ENCODE results near the gene POMP. TPM values are rescaled to one million over a fixed set of nuclear protein-coding genes. Genes with fewer than 3 reads are reported as not detected.
"Not testable (repeated sequence)": the region's sequence is repeated elsewhere in the genome, so short reads cannot be mapped to it uniquely, and the experiment has no call there.

The POMP gene
- total RNA-seq, 4 donors from 2014 or later = 3.8 to 39.5 (median 23.7) TPM

- Histone ChIP-seq H3K27me3 (no peaks in the 10 kb centered on the region), H3K4me1 (no peaks in the 10 kb centered on the region), H3K36me3 (no peaks in the 10 kb centered on the region), H3K9me3 (no peaks in the 10 kb centered on the region), H3K4me3 (no peak overlapping the region), H3K27ac (no peak overlapping the region)
- no peak for DNase-seq
- intact Hi-C loops (cut with DNase I; ENCODE audit: low total_unique reads) = no loop called here
- TF ChIP-seq POLR2A (IDR thresholded peaks at IDR 0.05) (no peak), CTCF (IDR thresholded peaks at IDR 0.05) (no peak)
Measured at GRCh38 chr13:28666897-28667488, 8.1 kb downstream of the POMP start.

GRCh38 chr13:28671126-28671792 lies 12.3 kb downstream of the POMP start:
- DNase-seq = no peak
- H3K27me3 ChIP-seq = no peaks in the 10 kb centered on the region
- TF ChIP-seq POLR2A (IDR thresholded peaks at IDR 0.05) = no peak
- TF ChIP-seq CTCF (IDR thresholded peaks at IDR 0.05) = no peak
- no peaks in the 10 kb centered on the region for H3K36me3 ChIP-seq
- no peak overlapping the region for H3K4me3 ChIP-seq
- no peaks in the 10 kb centered on the region for H3K9me3 ChIP-seq
- intact Hi-C loops (cut with DNase I; ENCODE audit: low total_unique reads) = no loop called here
- H3K27ac ChIP-seq = no peak overlapping the region
- no peaks in the 10 kb centered on the region for H3K4me1 ChIP-seq

GRCh38 chr13:28678809-28679208 lies 19.9 kb downstream of the POMP start:
- H3K27ac ChIP-seq = no peak overlapping the region
- TF ChIP-seq POLR2A (IDR thresholded peaks at IDR 0.05) (no peak), CTCF (IDR thresholded peaks at IDR 0.05) (peak in 1 of 4 experiments; percentile 4)
- no peak for DNase-seq
- intact Hi-C loops (cut with DNase I; ENCODE audit: low total_unique reads) = no loop called here
- no peaks in the 10 kb centered on the region for H3K36me3 ChIP-seq
- no peaks in the 10 kb centered on the region for H3K4me1 ChIP-seq
- H3K27me3 ChIP-seq = no peaks in the 10 kb centered on the region
- H3K4me3 ChIP-seq = no peak overlapping the region
- no peaks in the 10 kb centered on the region for H3K9me3 ChIP-seq

GRCh38 chr13:28679628-28680027 lies 20.7 kb downstream of the POMP start:
- Histone ChIP-seq H3K36me3 (no peaks in the 10 kb centered on the region), H3K9me3 (no peaks in the 10 kb centered on the region), H3K27me3 (no peaks in the 10 kb centered on the region), H3K27ac (no peak overlapping the region), H3K4me1 (no peaks in the 10 kb centered on the region), H3K4me3 (no peak overlapping the region)
- intact Hi-C loops (cut with DNase I; ENCODE audit: low total_unique reads) = no loop called here
- DNase-seq = no peak
- TF ChIP-seq CTCF (IDR thresholded peaks at IDR 0.05) (peak in 1 of 4 experiments; percentile 10), POLR2A (IDR thresholded peaks at IDR 0.05) (no peak)

- Histone ChIP-seq H3K9me3 (no peaks in the 10 kb centered on the region), H3K4me1 (no peaks in the 10 kb centered on the region), H3K27me3 (no peaks in the 10 kb centered on the region), H3K27ac (no peak overlapping the region), H3K4me3 (no peak overlapping the region), H3K36me3 (no peaks in the 10 kb centered on the region)
- intact Hi-C loops (cut with DNase I; ENCODE audit: low total_unique reads) = no loop called here
- DNase-seq = no peak
- TF ChIP-seq CTCF (IDR thresholded peaks at IDR 0.05) (no peak), POLR2A (IDR thresholded peaks at IDR 0.05) (no peak)
Measured at GRCh38 chr13:28680541-28680940, 21.6 kb downstream of the POMP start.

- H3K36me3 ChIP-seq; H3K9me3 ChIP-seq; H3K27ac ChIP-seq; H3K4me3 ChIP-seq; DNase-seq; H3K27me3 ChIP-seq; H3K4me1 ChIP-seq; intact Hi-C loops (cut with DNase I; ENCODE audit: low total_unique reads): not testable (repeated sequence)
Measured at GRCh38 chr13:28683169-28683568, 24.2 kb downstream of the POMP start.

Measured in uterus (tissue), 4 donors.